Testis (tissue), 2 donors: ENCODE results near the gene MMP25.

Experiments used
- POLR2A ChIP-seq: fragments of 450-650 bp; IDR thresholded peaks from one replicate; pipeline ENCODE4 v1.6.1; 2017; ENCODE audit warnings: antibody characterized with exemption, mild to moderate bottlenecking, moderate library complexity
- TF ChIP-seq, protein P1 (sequence below), 3 experiments: fragments of 450-650 bp in 2 of 3; fragments of 200-600 bp in 1 of 3; sonication (generic) in 1 of 3; IDR thresholded peaks; one replicate each; pipeline ENCODE4 v1.5.1; 2016 to 2019; ENCODE audit warnings: antibody characterized with exemption in 3 of 3, mild to moderate bottlenecking in 2 of 3, moderate library complexity in 1 of 3

DNA sequence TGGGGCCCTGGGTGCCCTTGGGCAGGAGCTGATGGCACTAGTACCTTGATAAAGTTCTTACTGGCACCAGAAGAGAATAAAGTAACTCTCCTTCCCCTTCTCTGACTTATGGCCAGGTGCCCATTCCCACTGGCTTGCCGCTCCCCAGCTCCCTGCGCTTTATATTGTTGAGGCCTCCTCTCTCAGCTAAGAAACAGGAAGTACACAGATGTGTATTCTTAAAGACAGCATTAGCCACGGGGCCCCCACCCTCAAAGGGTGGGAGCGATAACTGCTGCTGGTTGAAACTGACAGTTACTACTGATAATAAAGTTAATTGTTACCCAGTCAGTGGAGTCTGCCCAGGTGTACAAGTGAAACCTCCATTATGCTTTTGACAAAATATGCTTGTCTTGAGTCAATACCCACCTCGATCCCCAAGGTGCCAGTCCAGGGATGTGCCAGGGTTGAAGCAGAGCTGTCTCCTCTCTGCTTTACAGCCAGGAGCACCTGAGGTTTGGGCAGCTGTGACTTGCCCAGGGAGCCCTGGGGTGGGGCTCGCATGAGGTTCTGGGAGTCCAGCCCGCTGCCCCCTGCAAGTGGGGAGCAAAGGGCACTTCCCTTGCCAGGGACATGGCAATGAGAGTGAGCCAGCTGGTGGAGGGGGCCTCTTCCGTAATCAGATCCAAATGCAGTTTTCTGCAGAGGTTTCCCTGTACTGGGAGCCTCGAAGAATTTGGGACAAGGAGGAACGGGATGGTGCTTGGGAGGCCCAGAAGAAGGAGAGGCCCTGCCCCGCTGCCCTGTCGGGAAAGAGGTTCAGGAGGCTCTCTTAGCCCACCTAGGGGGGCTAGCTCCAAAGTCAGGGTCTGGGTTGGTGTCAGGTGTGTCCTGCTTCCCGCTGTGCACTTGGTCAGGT is 39.1 kb upstream of the MMP25 start:
- TF ChIP-seq POLR2A = no peak
- TF ChIP-seq, protein P1, sequence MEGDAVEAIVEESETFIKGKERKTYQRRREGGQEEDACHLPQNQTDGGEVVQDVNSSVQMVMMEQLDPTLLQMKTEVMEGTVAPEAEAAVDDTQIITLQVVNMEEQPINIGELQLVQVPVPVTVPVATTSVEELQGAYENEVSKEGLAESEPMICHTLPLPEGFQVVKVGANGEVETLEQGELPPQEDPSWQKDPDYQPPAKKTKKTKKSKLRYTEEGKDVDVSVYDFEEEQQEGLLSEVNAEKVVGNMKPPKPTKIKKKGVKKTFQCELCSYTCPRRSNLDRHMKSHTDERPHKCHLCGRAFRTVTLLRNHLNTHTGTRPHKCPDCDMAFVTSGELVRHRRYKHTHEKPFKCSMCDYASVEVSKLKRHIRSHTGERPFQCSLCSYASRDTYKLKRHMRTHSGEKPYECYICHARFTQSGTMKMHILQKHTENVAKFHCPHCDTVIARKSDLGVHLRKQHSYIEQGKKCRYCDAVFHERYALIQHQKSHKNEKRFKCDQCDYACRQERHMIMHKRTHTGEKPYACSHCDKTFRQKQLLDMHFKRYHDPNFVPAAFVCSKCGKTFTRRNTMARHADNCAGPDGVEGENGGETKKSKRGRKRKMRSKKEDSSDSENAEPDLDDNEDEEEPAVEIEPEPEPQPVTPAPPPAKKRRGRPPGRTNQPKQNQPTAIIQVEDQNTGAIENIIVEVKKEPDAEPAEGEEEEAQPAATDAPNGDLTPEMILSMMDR (IDR thresholded peaks at IDR 0.05) = no peak
